GM12874 (cell line): ENCODE data around the gene TRIM29.

Experiments
- CTCF ChIP-seq: IDR thresholded peaks from 2 replicates; pipeline ENCODE4 v1.5.1; 2011; ENCODE audit warnings: low read depth, mild to moderate bottlenecking, control low read depth, low read length, moderate library complexity; ENCODE audit not compliant: insufficient read depth

Gene TRIM29

GRCh38 chr11:120183701-120184141 lies 45.8 kb upstream of the TRIM29 start:
- TF ChIP-seq CTCF, result no peak

GRCh38 chr11:120182790-120183491 lies 45.0 kb upstream of the TRIM29 start:
- TF ChIP-seq CTCF, result no peak

GRCh38 chr11:120182372-120182771 lies 44.5 kb upstream of the TRIM29 start:
- no peak for TF ChIP-seq CTCF

GRCh38 chr11:120181376-120181975 lies 43.6 kb upstream of the TRIM29 start:
- TF ChIP-seq CTCF, result no peak

GRCh38 chr11:120180551-120181232 lies 42.8 kb upstream of the TRIM29 start:
- no peak for TF ChIP-seq CTCF

GRCh38 chr11:120179057-120179672 lies 41.3 kb upstream of the TRIM29 start:
- no peak for TF ChIP-seq CTCF

- no peak for TF ChIP-seq CTCF
These were observed 40.7 kb upstream of the TRIM29 start for GRCh38 chr11:120178561-120179056.
